GM12878 (cell line): ENCODE measurements around the gene HJV. TPM values are rescaled to one million over a fixed set of nuclear protein-coding genes. Genes with fewer than 3 reads are reported as not detected.

Experiments used
- CBX3 ChIP-seq: fragments of 200-600 bp; sonication (generic); IDR thresholded peaks from 2 replicates; pipeline ENCODE4 v1.6.1; 2016; ENCODE audit warnings: low read depth, borderline replicate concordance
- EGR1 ChIP-seq, 2 experiments: IDR thresholded peaks; 1 replicate in 1 of 2; 2 replicates in 1 of 2; pipeline ENCODE4 v1.6.1; 2011 to 2012; ENCODE audit warnings: low read depth in 2 of 2, low read length in 2 of 2, borderline replicate concordance in 1 of 2, mild to moderate bottlenecking in 1 of 2, moderate library complexity in 1 of 2
- FOXK2 ChIP-seq: fragments of 450-650 bp; IDR thresholded peaks from 2 replicates; pipeline ENCODE4 v1.6.1; 2017; ENCODE audit warnings: mild to moderate bottlenecking, moderate library complexity
- HCFC1 ChIP-seq: fragments of 150-350 bp; IDR thresholded peaks from 2 replicates; pipeline ENCODE4 v1.6.1; 2014; ENCODE audit warnings: low read length
- KDM1A ChIP-seq: fragments of 200-600 bp; sonication (generic); IDR thresholded peaks from 2 replicates; pipeline ENCODE4 v1.6.1; 2016; ENCODE audit warnings: borderline replicate concordance
- LARP7 ChIP-seq: fragments of 450-650 bp; IDR thresholded peaks from 2 replicates; pipeline ENCODE4 v1.6.1; 2017; ENCODE audit warnings: mild to moderate bottlenecking
- NFYA ChIP-seq: IDR thresholded peaks from 2 replicates; pipeline ENCODE4 v1.6.1; 2011; ENCODE audit warnings: low read depth, mild to moderate bottlenecking, low read length, improper control_type of control experiment, borderline replicate concordance
- POLR2A ChIP-seq: IDR thresholded peaks from 2 replicates; pipeline ENCODE4 v1.6.1; 2011; ENCODE audit warnings: low read depth, mild to moderate bottlenecking, low read length
- STAT3 ChIP-seq: IDR thresholded peaks from 2 replicates; pipeline ENCODE4 v1.6.1; 2011; ENCODE audit warnings: low read depth, low read length, improper control_type of control experiment
- SUPT20H ChIP-seq: IDR thresholded peaks from 2 replicates; pipeline ENCODE4 v1.6.1; 2011; ENCODE audit warnings: low read depth, mild to moderate bottlenecking, low read length, moderate library complexity, borderline replicate concordance; ENCODE audit not compliant: control insufficient read depth
- TBL1XR1 ChIP-seq: IDR thresholded peaks from 2 replicates; pipeline ENCODE4 v1.6.1; 2012; ENCODE audit warnings: low read depth, low read length, improper control_type of control experiment
- YBX1 ChIP-seq: fragments of 450-650 bp; IDR thresholded peaks from 2 replicates; pipeline ENCODE4 v1.6.1; 2016; ENCODE audit warnings: antibody characterized with exemption
- ZNF384 ChIP-seq: IDR thresholded peaks from 2 replicates; pipeline ENCODE4 v1.6.1; 2012; ENCODE audit warnings: low read depth, mild to moderate bottlenecking, low read length, improper control_type of control experiment, borderline replicate concordance
- ZNF622 ChIP-seq: fragments of 450-650 bp; IDR thresholded peaks from 2 replicates; pipeline ENCODE4 v1.6.1; 2017; ENCODE audit warnings: mild to moderate bottlenecking, inconsistent platforms
- polyA plus RNA-seq, 11 experiments: library from polyadenylated mRNA; depleted of rRNA in 4 of 11; unstranded in 6 of 11; stranded (reverse) in 5 of 11; fragments of >200 nt; fragmentation: Nextera tagmentation in 4 of 11; fragmentation: Illumina TruSeq in 1 of 11; extraction: Ambion mirVana in 4 of 11; extraction: Trizol in 1 of 11; gene quantifications; 1 replicate in 1 of 11; 2 replicates in 10 of 11; pipeline versions ENCODE4 v1.2.1 to v1.2.3, GENCODE V29; 2011 to 2016; ENCODE audit warnings: inconsistent platforms in 2 of 11, missing spikeins in 2 of 11, low read depth in 1 of 11
- total RNA-seq, 4 experiments: library from RNA; depleted of rRNA in 3 of 4; stranded (reverse); fragments of >200 nt in 3 of 4; fragmentation: Illumina TruSeq in 1 of 4; extraction: Trizol in 1 of 4; gene quantifications; 2 replicates each; pipeline versions ENCODE4 v1.2.1 to v1.2.3, GENCODE V29; 2013 to 2021
- TF ChIP-seq, protein P1 (sequence below): IDR thresholded peaks from 2 replicates; pipeline ENCODE4 v1.6.1; 2012; ENCODE audit warnings: improper control_type of control experiment, low read depth, low read length; ENCODE audit not compliant: insufficient replicate concordance
- TF ChIP-seq, protein P2 (sequence below): fragments of 450-650 bp; conservative IDR thresholded peaks from 2 replicates; pipeline ENCODE4 v1.6.1; 2017; ENCODE audit warnings: mild to moderate bottlenecking, moderate library complexity
- TF ChIP-seq, protein P3 (sequence below): fragments of 450-650 bp; IDR thresholded peaks from 2 replicates; pipeline ENCODE4 v1.6.1; 2018; ENCODE audit warnings: mild to moderate bottlenecking, low read depth, moderate library complexity; ENCODE audit not compliant: partially characterized antibody
- TF ChIP-seq, protein P4 (sequence below): fragments of 450-650 bp; IDR thresholded peaks from 2 replicates; pipeline ENCODE4 v1.6.1; 2016; ENCODE audit warnings: mild to moderate bottlenecking

The HJV gene
- total and polyA plus RNA-seq, 10 of the 15 experiments (the other 5 are each of a cell fraction or from before 2014, with no cell fraction given) = not detected

DNA sequence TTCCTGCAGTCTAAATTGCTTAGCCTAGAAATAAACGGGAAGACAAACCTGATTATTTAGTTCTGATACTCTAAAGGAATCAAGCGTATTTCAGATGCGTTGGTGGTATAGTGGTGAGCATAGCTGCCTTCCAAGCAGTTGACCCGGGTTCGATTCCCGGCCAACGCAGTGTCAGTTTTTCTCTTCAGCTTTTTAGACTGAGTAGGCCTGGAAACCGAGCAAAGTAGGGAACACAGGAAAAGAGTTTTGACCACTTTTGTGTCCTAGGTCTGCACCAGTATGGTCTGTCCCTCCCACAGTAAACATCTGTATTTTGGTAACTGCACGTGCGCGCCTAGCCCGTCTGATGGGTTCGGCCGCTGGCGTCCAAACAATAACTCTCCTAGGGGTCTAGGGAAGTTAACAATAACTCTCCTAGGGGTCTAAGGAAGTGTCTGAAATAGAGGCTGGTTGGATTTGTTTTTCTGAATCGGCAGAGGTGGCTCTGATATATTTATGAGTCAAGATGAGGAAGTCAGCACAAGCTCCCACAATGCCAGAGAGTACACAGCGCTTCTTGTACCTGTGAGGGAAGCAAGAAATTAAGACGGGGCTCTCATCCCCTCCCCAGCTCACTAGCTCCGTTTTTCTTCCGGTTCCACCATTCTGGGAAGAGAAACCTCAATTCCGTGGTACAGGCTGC is 15.6 kb upstream of the HJV start (continued):
- TF ChIP-seq, protein P1, sequence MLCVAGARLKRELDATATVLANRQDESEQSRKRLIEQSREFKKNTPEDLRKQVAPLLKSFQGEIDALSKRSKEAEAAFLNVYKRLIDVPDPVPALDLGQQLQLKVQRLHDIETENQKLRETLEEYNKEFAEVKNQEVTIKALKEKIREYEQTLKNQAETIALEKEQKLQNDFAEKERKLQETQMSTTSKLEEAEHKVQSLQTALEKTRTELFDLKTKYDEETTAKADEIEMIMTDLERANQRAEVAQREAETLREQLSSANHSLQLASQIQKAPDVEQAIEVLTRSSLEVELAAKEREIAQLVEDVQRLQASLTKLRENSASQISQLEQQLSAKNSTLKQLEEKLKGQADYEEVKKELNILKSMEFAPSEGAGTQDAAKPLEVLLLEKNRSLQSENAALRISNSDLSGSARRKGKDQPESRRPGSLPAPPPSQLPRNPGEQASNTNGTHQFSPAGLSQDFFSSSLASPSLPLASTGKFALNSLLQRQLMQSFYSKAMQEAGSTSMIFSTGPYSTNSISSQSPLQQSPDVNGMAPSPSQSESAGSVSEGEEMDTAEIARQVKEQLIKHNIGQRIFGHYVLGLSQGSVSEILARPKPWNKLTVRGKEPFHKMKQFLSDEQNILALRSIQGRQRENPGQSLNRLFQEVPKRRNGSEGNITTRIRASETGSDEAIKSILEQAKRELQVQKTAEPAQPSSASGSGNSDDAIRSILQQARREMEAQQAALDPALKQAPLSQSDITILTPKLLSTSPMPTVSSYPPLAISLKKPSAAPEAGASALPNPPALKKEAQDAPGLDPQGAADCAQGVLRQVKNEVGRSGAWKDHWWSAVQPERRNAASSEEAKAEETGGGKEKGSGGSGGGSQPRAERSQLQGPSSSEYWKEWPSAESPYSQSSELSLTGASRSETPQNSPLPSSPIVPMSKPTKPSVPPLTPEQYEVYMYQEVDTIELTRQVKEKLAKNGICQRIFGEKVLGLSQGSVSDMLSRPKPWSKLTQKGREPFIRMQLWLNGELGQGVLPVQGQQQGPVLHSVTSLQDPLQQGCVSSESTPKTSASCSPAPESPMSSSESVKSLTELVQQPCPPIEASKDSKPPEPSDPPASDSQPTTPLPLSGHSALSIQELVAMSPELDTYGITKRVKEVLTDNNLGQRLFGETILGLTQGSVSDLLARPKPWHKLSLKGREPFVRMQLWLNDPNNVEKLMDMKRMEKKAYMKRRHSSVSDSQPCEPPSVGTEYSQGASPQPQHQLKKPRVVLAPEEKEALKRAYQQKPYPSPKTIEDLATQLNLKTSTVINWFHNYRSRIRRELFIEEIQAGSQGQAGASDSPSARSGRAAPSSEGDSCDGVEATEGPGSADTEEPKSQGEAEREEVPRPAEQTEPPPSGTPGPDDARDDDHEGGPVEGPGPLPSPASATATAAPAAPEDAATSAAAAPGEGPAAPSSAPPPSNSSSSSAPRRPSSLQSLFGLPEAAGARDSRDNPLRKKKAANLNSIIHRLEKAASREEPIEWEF = peak; percentile 35
- TF ChIP-seq TBL1XR1 (peak; percentile 63), LARP7 (peak; percentile 67; the same call in 1 of the 2 replicates), CBX3 (no peak), ZNF384 (no peak), FOXK2 (peak; percentile 52), ZNF622 (no peak), YBX1 (no peak), SUPT20H (no peak), STAT3 (no peak), KDM1A (no peak), NFYA (no peak), POLR2A (peak; percentile 15; the same call in 1 of the 2 replicates), EGR1 (IDR thresholded peaks at IDR 0.05; ENCODE audit: borderline replicate concordance in 1 of 2, low read depth in 2 of 2, low read length in 2 of 2) (0 out of 3 replicates have a peak, but pooled peaks of 1 of the 2 experiments have one; percentile 24), HCFC1 (no peak)
- TF ChIP-seq, protein P2, sequence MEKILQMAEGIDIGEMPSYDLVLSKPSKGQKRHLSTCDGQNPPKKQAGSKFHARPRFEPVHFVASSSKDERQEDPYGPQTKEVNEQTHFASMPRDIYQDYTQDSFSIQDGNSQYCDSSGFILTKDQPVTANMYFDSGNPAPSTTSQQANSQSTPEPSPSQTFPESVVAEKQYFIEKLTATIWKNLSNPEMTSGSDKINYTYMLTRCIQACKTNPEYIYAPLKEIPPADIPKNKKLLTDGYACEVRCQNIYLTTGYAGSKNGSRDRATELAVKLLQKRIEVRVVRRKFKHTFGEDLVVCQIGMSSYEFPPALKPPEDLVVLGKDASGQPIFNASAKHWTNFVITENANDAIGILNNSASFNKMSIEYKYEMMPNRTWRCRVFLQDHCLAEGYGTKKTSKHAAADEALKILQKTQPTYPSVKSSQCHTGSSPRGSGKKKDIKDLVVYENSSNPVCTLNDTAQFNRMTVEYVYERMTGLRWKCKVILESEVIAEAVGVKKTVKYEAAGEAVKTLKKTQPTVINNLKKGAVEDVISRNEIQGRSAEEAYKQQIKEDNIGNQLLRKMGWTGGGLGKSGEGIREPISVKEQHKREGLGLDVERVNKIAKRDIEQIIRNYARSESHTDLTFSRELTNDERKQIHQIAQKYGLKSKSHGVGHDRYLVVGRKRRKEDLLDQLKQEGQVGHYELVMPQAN = peak; percentile 46; the same call in 1 of the 2 replicates
- TF ChIP-seq, protein P3, sequence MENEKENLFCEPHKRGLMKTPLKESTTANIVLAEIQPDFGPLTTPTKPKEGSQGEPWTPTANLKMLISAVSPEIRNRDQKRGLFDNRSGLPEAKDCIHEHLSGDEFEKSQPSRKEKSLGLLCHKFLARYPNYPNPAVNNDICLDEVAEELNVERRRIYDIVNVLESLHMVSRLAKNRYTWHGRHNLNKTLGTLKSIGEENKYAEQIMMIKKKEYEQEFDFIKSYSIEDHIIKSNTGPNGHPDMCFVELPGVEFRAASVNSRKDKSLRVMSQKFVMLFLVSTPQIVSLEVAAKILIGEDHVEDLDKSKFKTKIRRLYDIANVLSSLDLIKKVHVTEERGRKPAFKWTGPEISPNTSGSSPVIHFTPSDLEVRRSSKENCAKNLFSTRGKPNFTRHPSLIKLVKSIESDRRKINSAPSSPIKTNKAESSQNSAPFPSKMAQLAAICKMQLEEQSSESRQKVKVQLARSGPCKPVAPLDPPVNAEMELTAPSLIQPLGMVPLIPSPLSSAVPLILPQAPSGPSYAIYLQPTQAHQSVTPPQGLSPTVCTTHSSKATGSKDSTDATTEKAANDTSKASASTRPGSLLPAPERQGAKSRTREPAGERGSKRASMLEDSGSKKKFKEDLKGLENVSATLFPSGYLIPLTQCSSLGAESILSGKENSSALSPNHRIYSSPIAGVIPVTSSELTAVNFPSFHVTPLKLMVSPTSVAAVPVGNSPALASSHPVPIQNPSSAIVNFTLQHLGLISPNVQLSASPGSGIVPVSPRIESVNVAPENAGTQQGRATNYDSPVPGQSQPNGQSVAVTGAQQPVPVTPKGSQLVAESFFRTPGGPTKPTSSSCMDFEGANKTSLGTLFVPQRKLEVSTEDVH = no peak
- TF ChIP-seq, protein P4, sequence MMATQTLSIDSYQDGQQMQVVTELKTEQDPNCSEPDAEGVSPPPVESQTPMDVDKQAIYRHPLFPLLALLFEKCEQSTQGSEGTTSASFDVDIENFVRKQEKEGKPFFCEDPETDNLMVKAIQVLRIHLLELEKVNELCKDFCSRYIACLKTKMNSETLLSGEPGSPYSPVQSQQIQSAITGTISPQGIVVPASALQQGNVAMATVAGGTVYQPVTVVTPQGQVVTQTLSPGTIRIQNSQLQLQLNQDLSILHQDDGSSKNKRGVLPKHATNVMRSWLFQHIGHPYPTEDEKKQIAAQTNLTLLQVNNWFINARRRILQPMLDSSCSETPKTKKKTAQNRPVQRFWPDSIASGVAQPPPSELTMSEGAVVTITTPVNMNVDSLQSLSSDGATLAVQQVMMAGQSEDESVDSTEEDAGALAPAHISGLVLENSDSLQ = no peak
